Transverse colon (tissue), 3 donors: ENCODE measurements around the gene TP53BP1.

Experiments
- EP300 ChIP-seq: sonication (generic); formaldehyde crosslinking; IDR thresholded peaks from one replicate; pipeline ENCODE4 v1.6.1; 2017; ENCODE audit warnings: antibody characterized with exemption, low read depth
- POLR2A ChIP-seq: fragments of 450-650 bp; IDR thresholded peaks from one replicate; pipeline ENCODE4 v1.6.1; 2016; ENCODE audit warnings: antibody characterized with exemption, mild to moderate bottlenecking, moderate library complexity
- TF ChIP-seq, protein P1 (sequence below), 5 experiments: fragments of 200-600 bp in 3 of 5; fragments of 450-650 bp in 2 of 5; sonication (generic) in 3 of 5; IDR thresholded peaks; 1 replicate in 2 of 5; 2 replicates in 3 of 5; pipeline ENCODE4 v1.5.1; 2016 to 2017; ENCODE audit warnings: antibody characterized with exemption in 5 of 5, inconsistent platforms in 3 of 5, mild to moderate bottlenecking in 2 of 5, moderate library complexity in 1 of 5

DNA sequence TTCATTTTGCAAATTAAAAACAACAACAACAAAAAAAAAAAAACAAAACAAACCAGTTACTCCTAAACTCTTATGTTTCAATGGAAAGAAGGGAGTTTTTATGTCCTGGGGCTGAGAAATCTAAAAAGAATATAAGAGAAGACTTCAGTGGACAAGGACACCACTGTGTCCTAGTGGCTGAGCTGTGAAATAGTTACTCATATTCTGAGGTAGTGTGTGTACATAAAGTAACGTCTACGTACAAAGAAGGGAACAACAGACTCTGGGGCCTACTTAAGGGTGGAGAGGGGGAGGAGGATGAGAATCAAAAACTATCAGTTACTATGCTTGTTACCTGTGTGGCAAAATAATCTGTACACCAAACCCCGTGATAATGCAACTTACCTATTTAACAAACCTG, 6.0 kb upstream of the TP53BP1 start:
- TF ChIP-seq POLR2A (no peak), EP300 (no peak)
- TF ChIP-seq, protein P1, sequence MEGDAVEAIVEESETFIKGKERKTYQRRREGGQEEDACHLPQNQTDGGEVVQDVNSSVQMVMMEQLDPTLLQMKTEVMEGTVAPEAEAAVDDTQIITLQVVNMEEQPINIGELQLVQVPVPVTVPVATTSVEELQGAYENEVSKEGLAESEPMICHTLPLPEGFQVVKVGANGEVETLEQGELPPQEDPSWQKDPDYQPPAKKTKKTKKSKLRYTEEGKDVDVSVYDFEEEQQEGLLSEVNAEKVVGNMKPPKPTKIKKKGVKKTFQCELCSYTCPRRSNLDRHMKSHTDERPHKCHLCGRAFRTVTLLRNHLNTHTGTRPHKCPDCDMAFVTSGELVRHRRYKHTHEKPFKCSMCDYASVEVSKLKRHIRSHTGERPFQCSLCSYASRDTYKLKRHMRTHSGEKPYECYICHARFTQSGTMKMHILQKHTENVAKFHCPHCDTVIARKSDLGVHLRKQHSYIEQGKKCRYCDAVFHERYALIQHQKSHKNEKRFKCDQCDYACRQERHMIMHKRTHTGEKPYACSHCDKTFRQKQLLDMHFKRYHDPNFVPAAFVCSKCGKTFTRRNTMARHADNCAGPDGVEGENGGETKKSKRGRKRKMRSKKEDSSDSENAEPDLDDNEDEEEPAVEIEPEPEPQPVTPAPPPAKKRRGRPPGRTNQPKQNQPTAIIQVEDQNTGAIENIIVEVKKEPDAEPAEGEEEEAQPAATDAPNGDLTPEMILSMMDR (IDR thresholded peaks at IDR 0.05): no peak
